GM21360 (cell line): ENCODE data around the gene NDUFAF8.

Experiments
- ATAC-seq: cut with Tn5 transposase; IDR thresholded peaks from one replicate; pipeline ENCODE4 v1.9.1; 2021; ENCODE audit warnings: mild to moderate bottlenecking, moderate library complexity; ENCODE audit not compliant: unreplicated experiment

NDUFAF8 gene

DNA sequence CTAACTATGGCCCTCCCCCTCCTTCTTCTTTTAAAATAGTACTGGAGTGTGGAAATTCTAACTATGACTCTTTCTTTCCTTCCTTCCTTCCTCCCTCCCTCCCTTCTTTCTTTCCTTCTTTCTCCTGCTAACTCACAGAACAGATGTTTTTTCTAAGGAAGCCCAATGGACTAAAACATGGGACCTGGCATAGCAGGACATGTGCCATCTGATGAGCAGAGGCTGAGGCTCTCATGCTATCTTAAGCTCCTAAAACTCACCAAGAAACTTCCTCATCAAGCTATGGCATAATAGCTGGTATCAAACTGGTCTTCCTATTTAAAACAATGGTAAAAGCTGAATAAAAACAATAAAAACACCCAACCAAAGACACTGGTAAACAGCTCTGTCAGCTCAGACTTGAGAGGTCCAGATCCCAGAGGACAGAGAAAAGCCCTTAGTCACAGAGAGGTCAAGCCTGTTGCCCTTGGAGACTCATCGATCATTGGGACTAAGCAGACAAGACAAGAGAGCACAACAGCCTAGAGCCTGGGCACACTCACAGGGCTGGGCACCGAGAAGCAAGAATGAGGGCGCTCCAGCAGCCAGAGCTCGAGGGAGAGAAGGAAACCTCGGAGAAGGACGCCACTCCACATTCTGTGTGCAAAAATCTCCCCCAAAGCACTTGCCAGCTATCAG, 28.4 kb downstream of the NDUFAF8 start:
- no peak for ATAC-seq

DNA sequence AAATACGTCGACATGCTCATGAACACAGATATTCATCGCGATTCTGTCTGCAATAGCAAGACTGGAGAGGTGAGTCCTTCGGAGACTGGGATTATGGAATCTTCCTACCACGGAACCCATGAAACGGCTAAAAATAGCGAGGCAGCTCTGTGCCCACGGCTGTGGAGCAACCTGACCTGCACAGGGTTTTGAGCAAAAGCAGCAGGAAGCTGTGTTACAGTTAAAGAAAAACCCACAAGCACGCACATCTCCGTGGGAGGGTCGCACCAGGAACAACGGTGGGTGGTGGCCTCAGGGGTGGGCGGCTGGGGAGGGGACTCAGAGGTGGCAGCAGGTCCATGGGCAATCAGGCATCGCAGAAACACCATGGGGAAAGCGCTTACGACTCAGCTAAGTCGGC, 31.2 kb downstream of the NDUFAF8 start:
- no peak for ATAC-seq

DNA sequence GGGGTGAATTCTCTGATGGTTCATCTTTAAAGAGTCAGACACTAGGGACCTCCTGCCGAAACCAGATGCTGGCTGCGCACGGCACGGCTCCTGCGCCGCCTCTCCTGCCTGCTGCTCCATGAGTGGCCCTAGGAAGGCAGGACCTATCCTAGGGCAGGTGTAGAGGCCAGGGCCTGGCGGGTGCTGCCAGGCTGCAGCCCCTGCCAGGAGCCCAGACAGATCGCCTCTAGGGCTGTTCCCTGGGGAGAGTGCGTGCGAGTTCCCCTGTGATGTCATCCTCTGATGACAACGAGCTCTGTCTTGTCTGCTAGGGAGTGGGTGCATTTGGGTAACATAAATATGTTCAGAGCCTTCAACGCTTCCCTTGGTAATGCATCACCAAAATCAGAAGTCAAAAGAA, 32.1 kb downstream of the NDUFAF8 start:
- ATAC-seq = no peak

DNA sequence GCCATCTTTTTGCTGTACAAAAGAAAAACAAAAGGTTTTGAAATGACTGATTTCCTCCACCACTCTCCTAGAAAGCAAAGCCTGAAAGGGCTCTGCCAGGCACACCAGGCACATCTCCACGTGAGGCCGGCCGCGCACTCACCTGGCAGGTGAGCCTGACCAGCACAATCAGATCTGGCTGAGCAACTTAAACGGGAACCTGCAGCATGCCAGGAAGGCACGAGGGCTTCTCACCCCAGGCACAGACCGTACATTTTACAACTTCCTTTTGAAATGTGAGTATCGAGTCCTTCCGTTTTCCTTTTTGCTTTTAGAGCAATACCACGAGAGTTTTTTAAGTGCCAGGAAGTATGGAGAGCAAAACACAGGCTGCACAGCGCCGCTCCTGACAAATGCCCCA, 33.5 kb downstream of the NDUFAF8 start:
- no peak for ATAC-seq

DNA sequence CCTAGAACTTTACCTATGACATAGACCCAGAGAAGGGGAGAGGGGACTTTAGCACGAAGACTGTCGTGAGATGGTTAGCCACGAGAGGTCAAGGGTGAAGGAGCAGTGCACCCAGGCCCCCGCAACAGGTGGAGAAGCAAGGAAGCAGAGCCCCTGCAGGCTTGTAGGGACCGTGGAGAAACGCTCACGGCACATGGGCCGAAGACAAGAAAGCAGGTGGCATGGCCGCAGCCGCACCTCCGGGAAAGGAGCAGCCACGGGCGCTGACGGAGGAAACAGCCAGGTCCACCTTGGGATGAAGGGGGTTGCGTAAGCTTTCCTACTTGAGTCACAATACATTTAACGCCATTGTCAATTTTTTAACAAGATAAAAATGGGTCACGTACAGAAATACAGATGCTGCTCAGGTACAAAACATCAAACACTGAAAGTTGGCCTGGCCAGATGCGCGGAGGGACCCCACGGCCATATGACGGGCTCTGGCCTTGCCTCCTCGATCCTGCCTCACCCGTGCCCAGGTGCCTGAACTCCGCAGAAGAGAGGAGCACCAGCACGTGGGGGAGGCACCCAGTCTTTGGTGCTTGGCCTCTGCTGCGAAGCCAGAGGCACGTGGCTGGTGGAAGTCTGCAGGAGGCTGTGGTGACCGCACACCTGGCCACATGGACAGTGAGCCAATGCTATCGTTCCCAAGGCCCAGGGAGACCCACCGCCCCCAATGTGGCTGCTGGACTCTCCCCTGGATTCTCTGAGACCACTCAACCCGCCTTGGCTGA, 34.8 kb downstream of the NDUFAF8 start:
- ATAC-seq = no peak

DNA sequence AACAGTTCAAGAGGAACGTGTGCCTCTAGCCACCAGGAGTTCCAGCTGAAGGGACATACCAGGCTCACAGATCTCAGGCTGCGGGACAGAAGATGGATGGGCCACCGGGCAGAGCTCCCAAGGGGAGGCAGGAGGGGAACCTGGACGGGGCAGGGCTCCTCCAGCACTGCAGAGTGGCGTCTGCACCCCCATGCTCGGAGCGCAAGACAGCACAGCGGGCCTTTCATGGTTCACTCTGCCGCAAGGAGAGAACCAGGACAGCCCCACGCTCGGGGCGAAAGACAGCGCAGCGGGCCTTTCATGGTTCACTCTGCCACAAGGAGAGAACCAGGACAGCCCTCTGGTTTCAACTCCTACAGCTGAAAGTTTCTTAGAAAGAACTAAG, 35.3 kb downstream of the NDUFAF8 start:
- ATAC-seq = no peak

DNA sequence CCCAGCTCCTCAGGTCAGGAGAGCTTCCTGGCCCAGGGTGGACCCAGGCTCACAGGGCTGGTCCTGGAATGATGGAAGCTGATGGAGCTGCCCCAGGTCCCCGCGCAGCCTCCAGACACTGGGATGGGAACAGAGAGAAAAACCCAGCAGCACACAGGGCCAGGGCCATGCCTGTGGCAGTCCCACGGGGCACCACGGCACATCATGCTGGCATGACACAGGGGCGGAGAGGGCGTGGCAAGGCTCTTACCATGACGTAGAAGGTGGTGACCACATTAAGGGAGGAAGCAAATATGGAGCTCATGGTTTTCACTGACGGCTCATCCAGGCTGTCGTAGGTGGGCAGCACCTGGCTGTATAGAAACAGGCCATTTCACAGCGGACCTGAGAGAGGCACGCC, 37.7 kb downstream of the NDUFAF8 start:
- no peak for ATAC-seq

DNA sequence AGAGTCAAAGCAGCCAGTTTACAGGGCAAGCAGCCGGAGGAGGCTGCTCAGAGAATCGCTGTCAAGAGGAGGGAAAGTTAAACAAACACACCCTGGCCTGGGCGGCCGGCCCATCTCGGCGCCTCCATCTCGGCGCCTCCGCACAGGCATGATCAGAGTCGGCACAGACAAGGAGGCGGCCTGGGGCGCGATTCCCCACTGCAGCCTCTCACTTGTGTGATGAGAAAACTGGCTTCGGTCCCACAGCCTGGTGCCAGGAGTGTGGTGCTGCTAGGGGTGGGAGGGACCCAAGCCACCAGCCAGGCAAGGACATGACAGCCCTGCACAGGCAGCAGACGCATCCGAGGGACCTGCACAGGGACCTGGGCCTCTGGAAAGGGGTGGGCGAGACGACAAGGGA, 38.3 kb downstream of the NDUFAF8 start:
- no peak for ATAC-seq

DNA sequence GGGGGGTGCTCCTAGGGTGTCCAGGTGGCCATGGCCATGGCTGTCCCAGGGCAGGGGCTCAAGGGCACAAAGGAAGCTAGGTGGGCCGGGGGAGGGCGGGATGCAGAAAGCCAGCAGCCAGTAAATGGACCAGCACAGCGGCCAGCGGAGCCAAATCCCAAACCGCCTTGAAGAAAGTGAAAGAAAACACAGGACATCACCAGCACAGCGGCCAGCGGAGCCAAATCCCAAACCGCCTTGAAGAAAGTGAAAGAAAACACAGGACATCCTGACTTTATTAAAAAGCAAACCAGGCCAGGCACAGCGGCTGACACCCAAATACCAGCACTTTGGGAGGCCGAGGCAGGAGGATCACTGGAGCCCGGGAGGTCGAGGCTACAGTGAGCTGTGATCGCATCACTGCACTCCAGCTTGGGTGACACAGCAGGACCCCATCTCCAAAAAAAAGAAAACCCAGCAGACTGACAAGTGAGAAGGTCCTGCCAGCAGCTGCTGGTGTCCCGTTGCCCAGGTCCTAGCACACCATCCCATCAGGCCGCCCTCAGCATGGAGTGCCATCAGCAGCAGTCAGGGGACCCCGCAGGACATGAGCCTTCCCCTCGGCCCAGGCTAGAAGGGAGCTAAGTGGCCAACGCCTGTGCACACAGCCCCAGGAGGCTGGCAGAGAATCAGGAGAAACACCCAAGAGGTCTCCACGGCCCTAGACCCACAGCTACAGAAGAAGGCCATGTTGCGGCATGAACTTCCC, 39.0 kb downstream of the NDUFAF8 start:
- no peak for ATAC-seq

DNA sequence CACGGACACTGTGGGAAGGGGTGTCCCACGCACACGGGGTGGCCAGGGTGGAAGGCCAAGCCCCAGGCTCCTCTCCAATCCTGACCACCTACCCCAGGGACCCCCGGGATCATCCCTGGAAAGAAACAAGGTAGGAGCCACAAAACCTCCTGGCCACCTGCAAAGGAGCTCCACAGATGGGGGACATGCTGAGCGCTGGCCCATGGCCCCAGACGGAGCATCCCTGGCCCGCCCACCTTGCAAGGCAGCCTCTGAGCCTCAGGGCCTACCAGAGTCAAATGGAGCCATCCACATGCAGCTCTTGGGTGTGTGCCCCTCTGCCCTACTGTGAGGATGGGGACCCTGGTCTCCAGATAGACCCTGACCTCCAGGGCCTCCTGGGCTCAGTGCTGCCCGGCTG, 39.7 kb downstream of the NDUFAF8 start:
- no peak for ATAC-seq

DNA sequence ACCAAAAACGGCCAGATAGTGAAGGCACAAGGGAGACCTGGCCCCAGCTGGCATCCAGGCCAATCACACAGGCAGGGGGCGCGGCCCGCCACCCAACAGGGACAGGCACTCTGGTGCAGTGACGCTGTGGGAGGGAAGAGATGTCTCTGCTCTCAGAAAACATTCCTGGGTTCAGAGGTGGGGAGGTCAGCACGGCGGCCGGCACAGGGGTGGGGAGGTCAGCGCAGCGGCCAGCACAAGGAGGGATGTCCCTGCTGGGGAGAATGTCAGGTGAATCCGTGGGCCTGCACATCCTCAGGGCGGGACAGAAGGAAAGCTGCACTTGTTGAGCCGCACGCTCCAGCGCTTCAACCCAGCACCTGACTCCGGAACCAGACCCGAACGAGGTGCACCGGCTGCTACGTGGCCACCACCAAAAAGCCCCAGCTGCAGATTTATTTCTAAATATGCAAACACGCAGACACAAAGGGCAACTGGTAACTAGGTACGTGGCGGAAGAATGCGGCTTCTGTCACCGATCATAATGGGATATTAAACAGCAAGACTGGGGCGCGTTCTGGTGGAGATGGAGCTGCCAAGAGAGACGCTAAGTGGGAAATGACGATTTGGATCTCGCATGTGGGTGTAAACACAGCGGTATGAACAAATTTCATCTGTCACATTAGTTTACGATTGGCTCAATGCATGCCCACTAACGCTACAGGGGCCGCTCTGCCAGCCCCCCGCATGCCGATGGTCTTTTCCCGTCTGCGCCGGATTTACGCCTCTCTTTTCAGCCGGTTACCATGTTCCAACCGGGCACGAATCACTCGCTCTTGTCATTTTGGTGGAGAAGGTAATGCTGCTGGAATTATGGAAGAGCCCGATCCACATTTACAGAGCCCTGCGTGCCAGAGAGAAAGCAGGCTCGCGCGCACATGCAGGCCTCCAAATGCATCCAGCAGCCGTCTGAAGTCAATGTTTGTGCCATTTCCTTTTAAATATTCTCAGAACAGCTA, 40.5 kb downstream of the NDUFAF8 start:
- ATAC-seq = no peak

DNA sequence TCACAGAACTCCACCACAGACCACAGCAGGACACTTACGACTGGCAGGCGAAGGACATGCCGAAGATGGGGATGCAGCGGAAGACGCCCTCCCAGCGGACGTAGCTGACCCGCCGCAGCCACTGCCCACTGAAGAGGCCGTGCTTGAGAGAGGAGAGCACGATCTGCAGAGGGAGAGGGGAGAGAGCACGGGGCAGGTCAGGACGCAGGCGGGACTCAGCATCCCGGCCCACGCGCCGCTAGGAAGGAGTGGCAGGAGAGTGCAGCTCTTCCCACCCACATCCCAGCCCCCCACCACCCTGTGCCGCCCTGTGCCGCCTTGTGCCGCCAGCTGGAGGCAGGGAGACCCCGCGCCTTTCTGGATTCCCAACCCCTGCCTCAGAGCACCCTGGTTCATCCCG, 41.5 kb downstream of the NDUFAF8 start:
- no peak for ATAC-seq

DNA sequence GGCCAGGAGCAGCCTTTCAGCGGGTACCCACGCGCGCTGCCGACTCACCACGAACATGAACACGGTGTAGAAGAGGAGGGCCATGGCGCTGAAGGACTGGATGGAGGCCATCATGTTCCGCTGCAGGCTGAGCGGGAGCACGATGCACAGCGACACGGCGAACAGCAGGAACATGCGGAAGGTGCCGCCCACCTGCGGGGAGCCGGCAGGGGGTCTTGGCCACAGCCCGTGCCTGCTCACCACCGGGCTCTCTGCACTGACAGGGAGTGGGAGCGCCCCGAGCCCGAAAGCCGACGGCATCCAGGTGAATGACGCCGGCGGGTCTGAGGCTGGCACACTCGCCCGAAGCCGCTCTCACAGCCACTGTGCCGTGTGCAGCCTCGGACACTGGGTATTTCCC, 43.0 kb downstream of the NDUFAF8 start:
- no peak for ATAC-seq

DNA sequence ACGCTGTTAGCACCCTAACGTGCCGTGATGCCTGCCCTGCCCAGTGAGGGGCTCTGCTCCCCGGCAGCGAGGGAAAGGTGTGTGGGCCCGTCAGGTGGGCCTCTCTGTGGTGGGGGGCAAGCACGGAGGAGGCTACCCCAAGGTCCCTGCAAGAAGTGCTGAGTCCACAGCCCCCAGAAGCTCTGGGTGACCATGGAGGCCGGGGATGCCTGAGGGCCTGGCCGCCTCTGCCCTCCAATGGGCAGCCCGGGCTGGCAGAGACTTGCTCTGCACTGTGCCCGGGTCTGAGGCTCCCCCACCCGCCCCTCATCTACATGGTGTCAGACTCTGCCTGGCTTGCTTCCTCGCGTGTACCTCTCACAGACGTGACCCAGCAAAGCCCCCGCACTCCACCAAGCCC, 43.8 kb downstream of the NDUFAF8 start:
- no peak for ATAC-seq

DNA sequence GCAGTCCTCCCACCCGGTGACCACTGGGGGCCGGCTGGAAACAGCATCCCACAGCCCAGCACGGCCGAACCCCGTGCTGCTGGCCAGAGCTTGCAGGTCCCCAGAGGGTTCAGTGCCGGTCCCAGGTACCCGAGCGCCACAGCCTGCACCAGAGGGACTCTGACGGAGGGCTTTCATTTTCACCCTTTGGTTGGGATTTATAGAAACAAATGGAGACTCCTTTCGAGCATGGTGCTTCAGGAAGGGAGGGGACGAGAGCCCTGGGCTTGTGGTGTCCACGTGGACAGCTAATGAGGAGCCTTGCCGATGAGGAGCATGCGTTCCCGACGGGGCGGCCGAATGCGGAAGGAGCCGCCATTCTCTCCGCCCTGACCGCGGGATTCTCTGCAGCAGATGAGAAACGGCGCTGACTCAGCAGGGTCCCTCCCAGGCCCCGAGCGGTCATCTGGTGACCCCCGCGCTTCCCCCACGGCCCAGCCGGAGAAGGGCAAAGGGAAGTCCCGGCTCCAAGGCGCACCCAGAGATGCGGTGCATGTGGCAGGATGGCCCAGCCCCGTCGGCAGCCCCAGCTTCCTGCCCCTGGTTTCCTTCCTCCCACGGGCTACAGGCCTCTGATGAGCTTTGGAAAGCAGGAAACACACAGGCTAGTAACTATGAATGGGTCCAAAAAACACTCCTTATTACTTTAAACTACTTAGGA, 46.2 kb downstream of the NDUFAF8 start:
- no peak for ATAC-seq

DNA sequence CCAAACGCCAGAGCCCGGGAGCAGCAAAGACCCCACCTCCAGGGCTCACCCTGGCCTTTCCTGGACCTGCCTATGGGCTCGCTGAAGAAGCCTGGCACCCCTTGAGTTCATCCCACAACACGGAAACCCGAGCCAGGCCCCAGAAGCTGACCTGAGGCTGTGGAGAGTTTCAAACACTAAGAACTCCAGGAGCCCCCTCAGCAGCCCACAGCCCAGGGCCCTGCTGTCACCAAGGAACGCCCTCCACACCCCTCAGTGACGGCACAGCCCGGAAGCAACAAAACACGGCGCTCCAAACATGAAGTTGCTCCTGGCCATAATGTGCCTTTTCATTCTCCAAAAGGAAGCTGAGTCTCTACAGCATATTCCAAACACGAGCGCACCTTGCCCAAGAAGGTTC, 46.8 kb downstream of the NDUFAF8 start:
- no peak for ATAC-seq

DNA sequence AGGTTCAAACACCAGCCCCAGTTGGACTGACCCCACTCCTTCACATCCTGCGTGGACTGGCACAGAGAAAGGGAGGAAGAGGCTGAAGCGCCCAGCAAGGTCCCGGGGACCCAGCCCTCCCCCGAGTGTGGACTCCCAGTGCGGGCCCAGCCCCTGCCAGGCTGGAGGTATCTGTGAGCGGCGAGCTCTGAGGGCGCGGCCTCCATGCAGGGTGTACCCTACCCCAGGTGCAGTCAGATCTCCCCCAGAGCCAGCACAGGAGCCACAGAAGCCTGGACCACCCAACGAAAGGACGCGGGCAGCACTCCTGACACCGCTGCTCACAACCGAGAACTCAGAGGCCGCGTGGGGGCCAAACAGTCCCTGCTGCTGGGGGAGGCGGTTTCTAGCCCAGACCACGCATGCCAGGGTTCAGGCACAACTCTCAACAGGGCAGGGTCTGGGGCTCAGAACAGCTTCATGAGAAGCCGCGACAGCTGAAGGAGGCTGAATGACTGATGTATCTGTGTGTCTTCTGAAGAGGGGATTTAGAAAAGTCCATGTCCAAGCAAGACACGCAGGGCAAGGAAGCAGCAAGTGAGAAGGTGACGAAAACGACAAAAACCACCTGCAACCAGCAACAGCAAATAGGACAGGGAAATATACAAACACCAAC, 47.5 kb downstream of the NDUFAF8 start:
- no peak for ATAC-seq

DNA sequence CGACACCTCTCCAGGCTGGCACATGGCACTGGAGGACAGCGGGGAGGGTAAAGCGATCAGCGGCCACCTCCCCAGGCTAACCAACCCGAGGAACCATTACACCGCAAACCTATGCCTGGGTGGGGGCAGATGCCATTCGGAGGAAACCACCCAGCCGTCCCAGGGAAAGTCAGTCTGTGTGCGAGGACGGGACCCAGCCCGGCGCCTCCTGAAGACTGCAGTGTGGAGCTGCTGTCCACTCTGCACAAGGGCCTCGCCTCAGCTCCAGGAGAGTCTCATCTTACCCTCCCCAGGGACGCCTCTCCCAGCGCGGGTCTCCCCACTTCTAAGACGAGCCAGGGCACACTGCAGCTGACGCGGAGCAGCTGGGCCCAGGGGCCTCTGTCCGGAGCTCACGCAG, 48.0 kb downstream of the NDUFAF8 start:
- ATAC-seq = no peak

DNA sequence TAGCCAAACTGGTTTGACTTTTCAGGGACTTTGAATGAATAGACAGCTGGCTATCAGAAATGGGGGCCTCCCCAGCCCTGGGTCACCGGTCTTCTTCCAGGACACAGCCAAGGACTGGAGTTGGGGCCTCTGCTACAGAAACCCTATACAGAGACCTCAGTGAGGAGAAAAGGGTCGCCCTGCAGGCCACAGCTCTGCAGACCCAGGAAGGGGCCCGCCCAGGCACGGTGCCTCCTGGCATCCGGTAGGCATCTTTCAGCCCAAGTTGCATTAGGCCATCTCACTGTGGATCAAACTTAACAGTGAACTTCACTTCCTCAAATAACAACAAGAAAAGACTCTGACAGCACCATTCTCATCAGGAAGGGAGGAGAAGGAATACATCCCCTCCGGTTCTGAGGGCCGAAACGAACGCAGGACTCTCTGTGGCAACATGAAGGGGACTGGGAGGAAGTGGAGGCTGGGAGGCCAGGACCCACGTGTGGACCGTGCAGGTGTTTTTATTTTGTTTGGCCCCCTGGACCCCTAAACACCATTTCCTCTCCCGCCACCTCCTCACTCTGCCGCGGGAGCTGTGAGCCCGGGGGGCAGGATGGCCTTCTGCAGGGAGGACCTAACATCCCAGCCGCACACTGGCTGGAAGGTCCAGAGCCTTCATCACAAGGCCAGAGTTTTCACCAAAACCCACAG, 48.8 kb downstream of the NDUFAF8 start:
- ATAC-seq = no peak
